WERI-Rb-1 (cell line): Measurements from ENCODE around the gene PRUNE1.

Experiments
- DNase-seq: peaks from one replicate; pipeline ENCODE4 v3.0.0-alpha.2; 2020
- H3K27ac ChIP-seq: fragments of 250-450 bp; sonication (Bioruptor Pico); 2 replicates; pipeline ENCODE4 v1.5.1; 2020; ENCODE audit warnings: mild to moderate bottlenecking, moderate library complexity
- H3K27me3 ChIP-seq: fragments of 250-450 bp; sonication (Bioruptor Pico); 2 replicates; pipeline ENCODE4 v1.5.1; 2021; ENCODE audit warnings: mild to moderate bottlenecking, low read depth, moderate library complexity; ENCODE audit not compliant: insufficient read depth, severe bottlenecking
- H3K36me3 ChIP-seq: fragments of 250-450 bp; sonication (Bioruptor Pico); 2 replicates; pipeline ENCODE4 v1.5.1; 2020; ENCODE audit warnings: mild to moderate bottlenecking, moderate library complexity
- H3K4me3 ChIP-seq: 2 replicates; pipeline ENCODE4 v1.5.1; 2011; ENCODE audit warnings: low read depth, mild to moderate bottlenecking, control low read depth, low read length
- H3K9me3 ChIP-seq: fragments of 250-450 bp; sonication (Bioruptor Pico); 2 replicates; pipeline ENCODE4 v1.5.1; 2021; ENCODE audit warnings: mild to moderate bottlenecking, moderate library complexity; ENCODE audit not compliant: severe bottlenecking
- CTCF ChIP-seq: IDR thresholded peaks from 2 replicates; pipeline ENCODE4 v1.5.1; 2011; ENCODE audit warnings: low read depth, mild to moderate bottlenecking, control low read depth, inconsistent platforms, low read length

PRUNE1 gene

DNA sequence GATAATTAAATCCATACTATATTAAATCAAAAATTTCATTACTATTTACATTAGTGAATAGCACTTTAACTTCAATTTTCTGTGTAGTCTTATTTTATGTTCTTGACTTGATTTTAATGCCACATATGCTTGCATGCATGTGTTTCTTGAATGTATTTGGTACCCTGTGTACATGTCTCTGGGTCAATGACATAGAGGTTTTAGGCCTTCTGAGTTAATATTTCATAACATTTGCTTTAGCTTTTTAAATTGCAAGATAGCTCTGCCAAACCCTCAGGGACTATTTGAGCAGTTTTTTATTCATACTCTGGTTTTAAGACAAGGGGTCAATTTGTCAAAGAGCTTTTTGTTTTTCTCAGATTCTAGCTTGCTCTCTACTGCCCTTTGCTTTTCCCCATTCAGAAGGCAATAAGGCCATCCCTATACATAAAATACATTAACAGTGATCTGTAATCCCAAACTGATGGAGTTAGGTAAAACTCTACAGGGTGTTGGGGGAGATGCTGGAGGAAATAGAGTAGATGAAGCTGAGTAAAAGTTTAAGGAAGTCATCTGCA lies 56.9 kb downstream of the PRUNE1 start:
- Histone ChIP-seq H3K4me3 (no peak overlapping the region), H3K27ac (no peak overlapping the region), H3K9me3 (no peaks in the 10 kb centered on the region), H3K27me3 (no peaks in the 10 kb centered on the region), H3K36me3 (peaks cover 58% of the 10 kb centered on the region)
- TF ChIP-seq CTCF = no peak
- DNase-seq = no peak

DNA sequence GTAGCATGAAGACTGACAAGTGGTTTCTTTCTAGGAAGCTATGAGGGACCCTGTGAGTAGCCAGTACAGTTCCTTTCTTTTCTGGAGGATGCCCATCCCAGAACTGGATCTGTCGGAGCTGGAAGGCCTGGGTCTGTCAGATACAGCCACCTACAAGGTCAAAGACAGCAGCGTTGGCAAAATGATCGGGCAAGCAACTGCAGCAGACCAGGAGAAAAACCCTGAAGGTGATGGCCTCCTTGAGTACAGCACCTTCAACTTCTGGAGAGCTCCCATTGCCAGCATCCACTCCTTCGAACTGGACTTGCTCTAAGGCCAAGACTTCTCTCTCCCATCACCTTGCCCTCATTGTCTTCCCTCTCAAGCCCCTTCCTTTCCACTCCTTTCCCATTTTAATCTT lies 58.9 kb downstream of the PRUNE1 start:
- H3K27me3 ChIP-seq = no peaks in the 10 kb centered on the region
- no peak overlapping the region for H3K27ac ChIP-seq
- H3K4me3 ChIP-seq = no peak overlapping the region
- no peaks in the 10 kb centered on the region for H3K9me3 ChIP-seq
- TF ChIP-seq CTCF = no peak
- peaks cover 63% of the 10 kb centered on the region for H3K36me3 ChIP-seq
- DNase-seq = no peak

DNA sequence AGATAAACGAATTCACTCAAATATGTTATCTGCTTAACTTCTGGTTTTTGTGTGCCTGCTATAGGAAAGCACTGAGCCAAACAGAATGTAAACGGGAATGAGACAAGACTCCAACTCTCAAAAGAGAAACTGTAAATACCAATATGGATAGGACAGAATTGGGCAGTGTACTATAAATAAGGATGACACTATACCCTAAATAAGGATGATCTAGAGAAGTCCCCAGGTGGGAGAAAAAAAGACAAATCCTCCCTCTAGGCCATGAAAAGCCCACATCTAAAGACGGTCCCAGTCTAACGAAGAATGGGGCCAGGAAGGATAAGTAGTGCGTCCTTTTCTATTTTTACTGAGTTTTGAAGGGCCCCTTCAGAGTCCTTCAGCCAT lies 60.8 kb downstream of the PRUNE1 start:
- Histone ChIP-seq H3K27me3 (no peaks in the 10 kb centered on the region), H3K4me3 (no peak overlapping the region), H3K36me3 (peaks cover 51% of the 10 kb centered on the region), H3K27ac (peak overlapping the region; percentile 99), H3K9me3 (no peaks in the 10 kb centered on the region)
- no peak for TF ChIP-seq CTCF
- no peak for DNase-seq

DNA sequence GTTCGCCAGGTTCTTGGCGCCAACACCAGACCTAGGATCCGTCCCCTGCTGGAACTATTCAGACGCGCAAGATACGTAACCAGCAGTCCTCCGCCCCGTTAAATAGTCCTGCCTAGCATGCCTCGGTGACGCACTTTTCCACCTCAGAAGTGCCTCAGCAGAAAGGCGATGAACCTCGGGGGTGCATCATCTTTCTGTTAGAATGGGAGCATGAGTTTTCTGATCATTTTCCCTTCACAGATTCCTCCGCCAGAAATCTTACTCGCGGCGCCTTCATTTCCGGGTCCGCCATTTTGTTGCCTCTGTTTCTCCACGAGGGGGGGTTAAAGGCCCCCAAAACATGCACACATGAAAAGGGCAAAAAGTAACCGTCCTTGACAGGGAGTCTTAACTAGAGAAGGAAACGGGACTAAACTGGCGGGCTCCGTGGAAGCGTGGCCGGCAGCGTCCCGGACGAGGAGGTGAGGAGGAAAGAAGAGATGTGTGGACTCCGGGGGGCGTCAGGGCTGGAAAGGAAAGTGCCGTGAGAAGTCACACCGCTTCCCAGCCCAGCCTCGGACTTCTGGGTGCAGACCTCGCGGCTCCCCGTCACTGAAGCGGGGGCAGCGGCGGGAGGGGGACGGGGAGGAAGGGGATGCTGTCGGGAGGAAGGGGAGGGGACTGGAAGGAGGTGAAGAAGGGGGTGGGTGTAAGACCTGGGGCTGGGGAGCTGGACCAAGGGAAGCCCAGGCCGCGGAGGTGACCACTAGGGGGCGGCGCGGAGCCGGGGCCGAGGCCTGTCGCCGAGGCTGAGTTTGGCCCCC lies 62.4 kb downstream of the PRUNE1 start, which contains the start of gene GABPB2:
Gene GABPB2, plus strand, starts transcription at position 288 of the 803 bp plus-strand sequence. CDS start 17,429 bp downstream, outside the sequence.
- H3K27ac ChIP-seq = peak within 1 kb of the TSS; percentile 99
- DNase-seq = peak; percentile 99
- TF ChIP-seq CTCF = peak; percentile 100

GRCh38 chr1:151072224-151072623 lies 64.0 kb downstream of the PRUNE1 start:
- H3K27ac ChIP-seq = no peak overlapping the region
- H3K4me3 ChIP-seq = no peak overlapping the region
- H3K9me3 ChIP-seq = no peaks in the 10 kb centered on the region
- no peak for DNase-seq
- H3K36me3 ChIP-seq = peaks cover 37% of the 10 kb centered on the region
- H3K27me3 ChIP-seq = no peaks in the 10 kb centered on the region
- 0 out of 2 replicates have a peak, but pooled peaks have one; percentile 11 for TF ChIP-seq CTCF

More for the DNA sequence above, 62.4 kb downstream of the PRUNE1 start, which contains the start of gene GABPB2:
- peaks cover 48% of the 10 kb centered on the region for H3K36me3 ChIP-seq
- H3K27me3 ChIP-seq = no peaks in the 10 kb centered on the region
- H3K9me3 ChIP-seq = no peaks in the 10 kb centered on the region
- H3K4me3 ChIP-seq = peak within 1 kb of the TSS; percentile 85
